GM18508 (cell line): ENCODE data around the gene CSTF1.
A peak's percentile ranks its signal among the peaks of the same experiment; 100 is the strongest.
"Not testable (repeated sequence)": the region's sequence is repeated elsewhere in the genome, so short reads cannot be mapped to it uniquely, and the experiment has no call there.

Experiments
- ATAC-seq: cut with Tn5 transposase; IDR thresholded peaks from one replicate; pipeline ENCODE4 v1.9.1; 2021; ENCODE audit warnings: moderate number of reproducible peaks; ENCODE audit not compliant: insufficient read depth, unreplicated experiment

Gene CSTF1

GRCh38 chr20:56368351-56369134 lies 23.9 kb upstream of the CSTF1 start:
- ATAC-seq = no peak

- no peak for ATAC-seq
Measured at GRCh38 chr20:56369179-56369578, 23.3 kb upstream of the CSTF1 start.

GRCh38 chr20:56371977-56372376 lies 20.5 kb upstream of the CSTF1 start:
- ATAC-seq = no peak

- ATAC-seq = no peak
Measured at GRCh38 chr20:56372850-56373249, 19.6 kb upstream of the CSTF1 start.

GRCh38 chr20:56373942-56374341 lies 18.5 kb upstream of the CSTF1 start:
- ATAC-seq = no peak

GRCh38 chr20:56376331-56376730 lies 16.1 kb upstream of the CSTF1 start:
- ATAC-seq = no peak

- ATAC-seq = no peak
Measured at GRCh38 chr20:56378386-56378785, 14.1 kb upstream of the CSTF1 start.

GRCh38 chr20:56380375-56380774 lies 12.1 kb upstream of the CSTF1 start:
- ATAC-seq = no peak

- ATAC-seq = no peak
Measured at GRCh38 chr20:56381501-56381900, 10.9 kb upstream of the CSTF1 start.

- ATAC-seq = no peak
Measured at GRCh38 chr20:56382696-56383095, 9.7 kb upstream of the CSTF1 start.

GRCh38 chr20:56383334-56383733 lies 9.1 kb upstream of the CSTF1 start:
- ATAC-seq = no peak

GRCh38 chr20:56385130-56385529 lies 7.3 kb upstream of the CSTF1 start:
- ATAC-seq = no peak

GRCh38 chr20:56386219-56386618 lies 6.2 kb upstream of the CSTF1 start:
- ATAC-seq = no peak

GRCh38 chr20:56388882-56389281 lies 3.6 kb upstream of the CSTF1 start:
- ATAC-seq = no peak

GRCh38 chr20:56389807-56390206 lies 2.6 kb upstream of the CSTF1 start:
- ATAC-seq = no peak

- not testable (repeated sequence) for ATAC-seq
Measured at GRCh38 chr20:56390396-56390795, 2.0 kb upstream of the CSTF1 start.

GRCh38 chr20:56391037-56391436 lies 1.4 kb upstream of the CSTF1 start:
- ATAC-seq = no peak

- ATAC-seq = peak; percentile 10
Measured at GRCh38 chr20:56391596-56392131, 781 bp upstream of the CSTF1 start.

GRCh38 chr20:56392881-56393482 lies 537 bp downstream of the CSTF1 start:
- no peak for ATAC-seq

- ATAC-seq = no peak
Measured at GRCh38 chr20:56393653-56394052, 1.2 kb downstream of the CSTF1 start.

GRCh38 chr20:56395166-56395565 lies 2.7 kb downstream of the CSTF1 start:
- no peak for ATAC-seq
